SK-N-MC (cell line): ENCODE results near the gene PLS1.

Experiments
- EZH2 ChIP-seq: fragments of 200-600 bp; sonication (generic); IDR thresholded peaks from one replicate; pipeline ENCODE4 v1.6.1; 2017; ENCODE audit warnings: antibody characterized with exemption
- FOXP2 ChIP-seq: optimal IDR thresholded peaks from 2 replicates; pipeline ENCODE3; 2011; ENCODE audit warnings: mild to moderate bottlenecking, moderate library complexity; ENCODE audit not compliant: insufficient read depth; ENCODE audit errors: extremely low read length, control extremely low read depth
- POLR2AphosphoS5 ChIP-seq: IDR thresholded peaks from 2 replicates; pipeline ENCODE4 v1.6.1; 2012; ENCODE audit warnings: mild to moderate bottlenecking, low read depth, low read length, borderline replicate concordance

- TF ChIP-seq EZH2 (no peak), POLR2AphosphoS5 (no peak), FOXP2 (no peak)
These were observed 30.1 kb upstream of the PLS1 start for GRCh38 chr3:142566096-142566495.
